Kidney (tissue), 14 donors: ENCODE measurements around the gene RCN2. TPM values are rescaled to one million over a fixed set of nuclear protein-coding genes. Genes with fewer than 3 reads are reported as not detected.
A peak's percentile ranks its signal among the peaks of the same experiment; 100 is the strongest.

Experiments used
- DNase-seq, 5 donors: peaks; one replicate each; pipeline ENCODE4 v3.0.0-alpha.2; 2013 to 2020
- FAIRE-seq: peaks from 2 replicates; lab custom pipeline; 2012; peaks lifted over from hg19 to GRCh38; lab: Jason Lieb, UNC
- H3K27ac ChIP-seq, 2 donors: one replicate each; pipeline ENCODE4 v1.7.0; 2013; ENCODE audit warnings: low read depth in 2 of 2, low read length in 2 of 2, inconsistent platforms in 1 of 2
- H3K27me3 ChIP-seq: one replicate; pipeline ENCODE4 v1.7.1; 2013; ENCODE audit warnings: low read length, inconsistent platforms; ENCODE audit not compliant: control insufficient read depth, insufficient read depth
- H3K36me3 ChIP-seq, 3 donors: one replicate each; pipeline versions ENCODE4 v1.7.0 to v1.7.1; 2013; ENCODE audit warnings: low read length in 3 of 3, control low read depth in 1 of 3, inconsistent platforms in 1 of 3; ENCODE audit not compliant: insufficient read depth in 3 of 3, control insufficient read depth in 2 of 3
- H3K4me1 ChIP-seq, 3 donors: one replicate each; pipeline versions ENCODE4 v1.7.0 to v1.7.1; 2013; ENCODE audit warnings: low read length in 3 of 3, inconsistent platforms in 1 of 3, low read depth in 1 of 3; ENCODE audit not compliant: control insufficient read depth in 2 of 3, insufficient read depth in 2 of 3
- H3K4me3 ChIP-seq, 3 donors: one replicate each; pipeline versions ENCODE4 v1.7.0 to v1.8.1; 2013; ENCODE audit warnings: low read length in 3 of 3, control low read depth in 1 of 3, inconsistent platforms in 1 of 3
- H3K9ac ChIP-seq, 3 donors: one replicate each; pipeline versions ENCODE4 v1.7.0 to v1.7.1; 2013; ENCODE audit warnings: low read length in 3 of 3, control low read depth in 1 of 3, inconsistent platforms in 1 of 3
- H3K9me3 ChIP-seq, 3 donors: one replicate each; pipeline versions ENCODE4 v1.7.0 to v1.7.1; 2013; ENCODE audit warnings: low read length in 3 of 3, control low read depth in 1 of 3, inconsistent platforms in 1 of 3; ENCODE audit not compliant: control insufficient read depth in 2 of 3, insufficient read depth in 1 of 3
- intact Hi-C: fragments of 100-400 bp; cut with DNase I; formaldehyde crosslinking; loops from one replicate; pipeline ENCODE4 v1.11.1; 2022
- polyA plus RNA-seq: library from polyadenylated mRNA; stranded (reverse); fragments of 350-450 nt; fragmentation: Illumina TruSeq; extraction: RNeasy Lipid Tissue Mini Kit (QIAGEN cat#74804); gene quantifications from one replicate; pipeline ENCODE4 v1.2.3, GENCODE V29; 2014; ENCODE audit warnings: low read depth, low replicate concordance; ENCODE audit not compliant: insufficient read depth
- total RNA-seq: library from RNA; stranded (reverse); fragmentation: NEBNext Ultra II Directional; extraction: Animal tissue kit (Norgen Biotek cat#: 25700); gene quantifications from one replicate; pipeline ENCODE4 v1.2.1, GENCODE V29; 2021
- TF ChIP-seq, protein P1 (sequence below): IDR thresholded peaks from 3 replicates; pipeline ENCODE4 v1.5.1; 2012; ENCODE audit warnings: mild to moderate bottlenecking, moderate library complexity, borderline replicate concordance; ENCODE audit not compliant: insufficient read depth; ENCODE audit errors: extremely low read depth
- donor health status: control.
- donor health status: control.
- donor health status: control.
- donor health status: control.
- donor health status: control.
- donor health status: DM: yes; HTN: yes; CAD: no.
- donor health status: Normal renal cell carcinoma (clear cell type).

Gene RCN2
- total and polyA plus RNA-seq, 2 donors from 2014 or later: 40.0 to 44.5 TPM

DNA sequence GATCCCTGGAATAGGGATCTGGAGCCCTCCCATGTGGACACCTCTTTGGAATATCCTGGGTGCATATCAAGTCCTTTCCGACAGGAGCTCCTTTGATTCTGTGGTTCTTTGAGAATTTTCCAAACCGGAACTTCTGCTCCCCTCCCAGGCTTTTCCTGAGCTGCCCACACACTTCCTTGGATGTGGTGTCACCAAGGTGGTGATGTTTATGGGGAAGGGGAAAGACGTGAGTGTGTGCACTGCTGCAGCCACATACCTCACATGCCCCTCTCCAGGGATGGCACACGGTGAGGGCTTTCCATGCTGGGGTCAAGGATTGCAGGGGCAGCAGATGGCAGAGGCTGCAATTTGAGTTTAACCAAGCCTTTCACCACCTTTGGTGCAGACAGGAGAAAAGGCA, 35.5 kb downstream of the RCN2 start:
- H3K9me3 ChIP-seq: no peaks in the 10 kb centered on the region
- intact Hi-C loops: no loop called here
- no peak overlapping the region for H3K4me3 ChIP-seq
- TF ChIP-seq, protein P1, sequence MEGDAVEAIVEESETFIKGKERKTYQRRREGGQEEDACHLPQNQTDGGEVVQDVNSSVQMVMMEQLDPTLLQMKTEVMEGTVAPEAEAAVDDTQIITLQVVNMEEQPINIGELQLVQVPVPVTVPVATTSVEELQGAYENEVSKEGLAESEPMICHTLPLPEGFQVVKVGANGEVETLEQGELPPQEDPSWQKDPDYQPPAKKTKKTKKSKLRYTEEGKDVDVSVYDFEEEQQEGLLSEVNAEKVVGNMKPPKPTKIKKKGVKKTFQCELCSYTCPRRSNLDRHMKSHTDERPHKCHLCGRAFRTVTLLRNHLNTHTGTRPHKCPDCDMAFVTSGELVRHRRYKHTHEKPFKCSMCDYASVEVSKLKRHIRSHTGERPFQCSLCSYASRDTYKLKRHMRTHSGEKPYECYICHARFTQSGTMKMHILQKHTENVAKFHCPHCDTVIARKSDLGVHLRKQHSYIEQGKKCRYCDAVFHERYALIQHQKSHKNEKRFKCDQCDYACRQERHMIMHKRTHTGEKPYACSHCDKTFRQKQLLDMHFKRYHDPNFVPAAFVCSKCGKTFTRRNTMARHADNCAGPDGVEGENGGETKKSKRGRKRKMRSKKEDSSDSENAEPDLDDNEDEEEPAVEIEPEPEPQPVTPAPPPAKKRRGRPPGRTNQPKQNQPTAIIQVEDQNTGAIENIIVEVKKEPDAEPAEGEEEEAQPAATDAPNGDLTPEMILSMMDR: no peak
- H3K27ac ChIP-seq: no peak overlapping the region
- FAIRE-seq: no peak
- H3K27me3 ChIP-seq: no peaks in the 10 kb centered on the region
- H3K4me1 ChIP-seq: peaks cover 0 to 2% (median 0%) of the 10 kb centered on the region in 3 donors
- peak in 1 of 5 donors; percentile 15 for DNase-seq
- H3K9ac ChIP-seq: no peak overlapping the region
- no peaks in the 10 kb centered on the region for H3K36me3 ChIP-seq

DNA sequence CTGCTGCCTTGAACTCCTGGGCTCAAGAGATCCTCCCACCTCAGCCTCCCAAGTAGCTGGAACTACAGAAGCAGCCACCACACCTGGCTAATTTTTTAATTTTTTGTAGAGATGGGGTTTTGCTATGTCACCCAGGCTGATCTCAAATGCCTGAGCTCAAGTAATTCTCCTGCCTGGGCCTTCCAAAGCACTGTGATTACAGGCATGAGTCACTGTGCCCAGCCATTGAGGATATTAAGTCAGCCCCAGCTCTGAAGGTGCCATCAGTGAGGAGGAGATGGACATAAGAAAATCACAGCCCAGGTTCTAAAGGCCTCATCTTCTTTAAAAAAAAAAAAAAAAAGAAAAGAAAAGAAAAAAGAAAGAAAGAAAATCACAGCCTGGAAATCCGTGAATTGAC, 36.8 kb downstream of the RCN2 start:
- TF ChIP-seq, protein P1: no peak
- Histone ChIP-seq H3K9ac (no peak overlapping the region), H3K4me1 (no peaks in the 10 kb centered on the region), H3K27me3 (no peaks in the 10 kb centered on the region), H3K9me3 (no peaks in the 10 kb centered on the region), H3K4me3 (no peak overlapping the region), H3K36me3 (no peaks in the 10 kb centered on the region), H3K27ac (no peak overlapping the region)
- FAIRE-seq (no peak), DNase-seq (no peak)
- intact Hi-C loops: no loop called here

DNA sequence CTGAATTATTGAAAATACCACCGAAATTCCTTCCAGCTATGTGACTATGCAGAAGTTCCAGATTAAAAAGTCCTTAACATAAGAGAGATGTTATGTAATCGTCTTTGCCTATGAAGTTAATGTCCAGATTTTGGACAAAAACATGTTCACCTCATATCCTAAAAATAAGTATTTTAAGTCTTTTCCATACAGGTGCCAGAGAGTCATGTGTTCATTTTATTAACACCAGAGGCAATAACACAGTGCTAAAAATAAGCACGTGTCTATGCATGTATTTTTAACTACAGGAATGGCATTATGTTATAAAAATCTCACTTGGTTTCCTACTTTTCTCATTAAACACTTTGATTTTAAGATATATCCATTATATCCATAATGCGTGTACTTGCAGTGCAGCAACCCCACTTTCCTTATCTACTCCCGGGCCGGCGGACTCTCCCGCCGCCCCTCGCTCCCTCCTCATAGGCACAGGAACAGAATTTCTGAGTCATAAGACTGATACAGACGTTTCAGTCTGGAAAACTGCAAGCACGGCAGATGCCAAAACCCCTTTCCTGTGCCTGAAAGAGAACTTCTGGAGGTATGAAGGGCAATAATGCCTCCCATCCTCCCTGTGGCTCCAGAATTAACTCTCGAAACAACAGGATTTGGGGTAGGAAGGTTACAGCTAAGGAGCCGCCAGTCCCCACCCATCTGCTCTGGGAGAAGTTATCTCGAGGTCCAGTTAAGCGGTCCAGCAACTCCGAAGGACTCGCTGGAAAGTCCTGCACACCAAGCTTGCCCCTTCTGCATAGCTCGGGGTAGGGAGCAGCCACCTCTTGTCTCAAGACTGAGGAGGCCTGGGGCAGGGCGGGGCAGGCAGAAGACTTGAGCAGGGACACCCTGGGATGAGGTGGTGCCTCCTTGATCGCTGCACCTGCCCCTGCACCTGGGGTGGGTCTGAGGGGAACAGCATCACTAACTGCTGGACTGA, 41.1 kb downstream of the RCN2 start:
- FAIRE-seq (no peak), DNase-seq (peak in 1 of 5 donors; percentile 36)
- TF ChIP-seq, protein P1: no peak
- H3K27me3 ChIP-seq: no peaks in the 10 kb centered on the region
- no peaks in the 10 kb centered on the region for H3K36me3 ChIP-seq
- H3K4me3 ChIP-seq: peak overlapping the region in 2 of 3 donors; percentile 13 to 37
- H3K4me1 ChIP-seq: no peaks in the 10 kb centered on the region
- peak overlapping the region in 1 of 3 donors; percentile 10 for H3K9ac ChIP-seq
- H3K27ac ChIP-seq: peak overlapping the region in 1 of 2 donors; percentile 7
- no peaks in the 10 kb centered on the region for H3K9me3 ChIP-seq
- intact Hi-C loops: no loop called here
